ENCODE data around the gene SMTNL2.

GRCh38 chr17:4588898-4589625 lies 4.7 kb downstream of the SMTNL2 start:
- TF ChIP-seq MAFK (IDR thresholded peaks at IDR 0.05; ENCODE audit: low read length) (no peak), CHD4 (IDR thresholded peaks at IDR 0.05; ENCODE audit: insufficient read depth, insufficient replicate concordance, low read depth, low read length, poor library complexity, severe bottlenecking) (no peak), CBX5 (IDR thresholded peaks at IDR 0.05; ENCODE audit: borderline replicate concordance, low read depth) (no peak), ZBED1 (IDR thresholded peaks at IDR 0.05) (no peak), CTCF (IDR thresholded peaks at IDR 0.05 in 2 of 3, conservative IDR thresholded peaks at IDR 0.05 in 1 of 3; ENCODE audit: insufficient read depth in 2 of 3, low read depth in 1 of 3, low read length in 3 of 3) (no peak)
